NCI-H187 (cell line): ENCODE data around the gene GPR107.
"Not testable (repeated sequence)": the region's sequence is repeated elsewhere in the genome, so short reads cannot be mapped to it uniquely, and the experiment has no call there.

Experiments
- DNase-seq, 2 experiments: peaks; one replicate each; lab custom pipeline; 2025; lab: John Stamatoyannopoulos, UW

The GPR107 gene

GRCh38 chr9:130053504-130054324 lies at the start of gene GPR107:
Gene GPR107, plus strand, starts transcription at chr9:130053906. Its CDS starts 27 bp downstream, at chr9:130053933.
- DNase-seq = peak in 1 of 2 experiments; percentile 14

GRCh38 chr9:130003943-130004552 lies 49.7 kb upstream of the GPR107 start:
- DNase-seq = no peak

- DNase-seq = not testable (repeated sequence)
These were observed 46.8 kb upstream of the GPR107 start for GRCh38 chr9:130006952-130007351.

- DNase-seq = no peak
These were observed 45.2 kb upstream of the GPR107 start for GRCh38 chr9:130008538-130008937.

- DNase-seq = not testable (repeated sequence)
These were observed 44.2 kb upstream of the GPR107 start for GRCh38 chr9:130009546-130009945.

- no peak for DNase-seq
These were observed 43.3 kb upstream of the GPR107 start for GRCh38 chr9:130010151-130010988.

GRCh38 chr9:130013326-130013725 lies 40.4 kb upstream of the GPR107 start:
- DNase-seq = no peak

GRCh38 chr9:130015353-130016019 lies 38.2 kb upstream of the GPR107 start:
- DNase-seq = no peak

- DNase-seq = no peak
These were observed 36.6 kb upstream of the GPR107 start for GRCh38 chr9:130017076-130017475.

- DNase-seq = not testable (repeated sequence)
These were observed 36.2 kb upstream of the GPR107 start for GRCh38 chr9:130017510-130017909.

- no peak for DNase-seq
These were observed 35.4 kb upstream of the GPR107 start for GRCh38 chr9:130018265-130018664.

GRCh38 chr9:130020618-130021017 lies 33.1 kb upstream of the GPR107 start:
- DNase-seq = no peak

GRCh38 chr9:130021123-130021522 lies 32.6 kb upstream of the GPR107 start:
- no peak for DNase-seq

GRCh38 chr9:130021842-130022241 lies 31.9 kb upstream of the GPR107 start:
- not testable (repeated sequence) for DNase-seq

- DNase-seq = no peak
These were observed 31.1 kb upstream of the GPR107 start for GRCh38 chr9:130022566-130023143.

- DNase-seq = no peak
These were observed 30.4 kb upstream of the GPR107 start for GRCh38 chr9:130023144-130023787.

- DNase-seq = no peak
These were observed 29.6 kb upstream of the GPR107 start for GRCh38 chr9:130023994-130024596.

GRCh38 chr9:130024597-130024994 lies 29.1 kb upstream of the GPR107 start:
- DNase-seq = no peak

GRCh38 chr9:130026583-130027340 lies 26.9 kb upstream of the GPR107 start:
- no peak for DNase-seq
